Stimulated activated CD8-positive, alpha-beta memory T cell treated with anti-CD3 and anti-CD28 coated beads, Interleukin-15, amount 100 ng/mL, for 1 hour (primary cell): ENCODE measurements around the gene HSPA1A.
"Not testable (repeated sequence)": the region's sequence is repeated elsewhere in the genome, so short reads cannot be mapped to it uniquely, and the experiment has no call there.

ENCODE experiments used
- DNase-seq: peaks from one replicate; pipeline ENCODE4 v3.0.0-alpha.2; 2020; ENCODE audit warnings: low read depth

Gene HSPA1A

DNA sequence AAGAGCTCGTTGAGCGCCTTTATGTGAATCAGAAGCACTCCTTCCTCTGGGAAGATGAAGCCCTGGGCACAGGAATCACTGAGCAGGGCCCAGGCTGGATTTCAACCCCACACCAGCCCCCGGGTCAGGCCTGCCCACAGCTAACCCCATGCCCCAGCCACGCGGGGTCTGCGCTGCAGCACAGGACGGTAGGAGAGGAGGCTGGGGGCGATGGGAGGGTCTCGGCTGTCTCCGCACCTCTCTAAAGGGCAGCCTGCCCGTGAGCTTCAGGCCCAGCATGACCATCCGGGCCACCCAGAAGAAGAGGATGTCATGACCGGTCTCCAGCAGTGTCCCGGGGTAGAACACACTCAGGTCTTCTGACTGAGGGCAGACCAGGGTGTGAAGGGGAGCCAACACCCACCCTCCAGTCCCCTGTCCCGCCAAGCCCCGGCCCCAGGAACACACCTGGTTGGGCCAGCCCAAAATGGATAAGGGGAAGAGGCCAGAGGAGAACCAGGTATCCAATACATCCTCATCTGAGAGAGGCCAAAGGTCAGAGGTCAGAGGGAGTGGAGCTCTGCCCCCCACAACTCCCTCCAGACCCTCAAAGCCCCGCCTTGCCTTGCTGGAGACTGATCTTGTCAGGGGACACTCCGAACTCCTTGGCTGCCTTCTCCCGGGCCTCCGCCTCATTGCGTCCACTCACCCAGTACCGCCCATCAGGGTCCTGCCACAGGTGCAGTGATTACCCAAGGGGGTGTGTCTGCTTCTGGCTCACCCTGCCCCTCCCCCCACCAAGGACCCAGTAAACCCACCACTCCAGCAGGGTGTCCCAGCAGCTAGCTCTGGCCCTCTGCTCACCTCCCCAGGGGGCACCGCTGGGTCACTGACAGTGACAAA lies 33.9 kb upstream of the HSPA1A start:
- no peak for DNase-seq

- no peak for DNase-seq
These were observed 33.1 kb upstream of the HSPA1A start for GRCh38 chr6:31782126-31782855.

DNA sequence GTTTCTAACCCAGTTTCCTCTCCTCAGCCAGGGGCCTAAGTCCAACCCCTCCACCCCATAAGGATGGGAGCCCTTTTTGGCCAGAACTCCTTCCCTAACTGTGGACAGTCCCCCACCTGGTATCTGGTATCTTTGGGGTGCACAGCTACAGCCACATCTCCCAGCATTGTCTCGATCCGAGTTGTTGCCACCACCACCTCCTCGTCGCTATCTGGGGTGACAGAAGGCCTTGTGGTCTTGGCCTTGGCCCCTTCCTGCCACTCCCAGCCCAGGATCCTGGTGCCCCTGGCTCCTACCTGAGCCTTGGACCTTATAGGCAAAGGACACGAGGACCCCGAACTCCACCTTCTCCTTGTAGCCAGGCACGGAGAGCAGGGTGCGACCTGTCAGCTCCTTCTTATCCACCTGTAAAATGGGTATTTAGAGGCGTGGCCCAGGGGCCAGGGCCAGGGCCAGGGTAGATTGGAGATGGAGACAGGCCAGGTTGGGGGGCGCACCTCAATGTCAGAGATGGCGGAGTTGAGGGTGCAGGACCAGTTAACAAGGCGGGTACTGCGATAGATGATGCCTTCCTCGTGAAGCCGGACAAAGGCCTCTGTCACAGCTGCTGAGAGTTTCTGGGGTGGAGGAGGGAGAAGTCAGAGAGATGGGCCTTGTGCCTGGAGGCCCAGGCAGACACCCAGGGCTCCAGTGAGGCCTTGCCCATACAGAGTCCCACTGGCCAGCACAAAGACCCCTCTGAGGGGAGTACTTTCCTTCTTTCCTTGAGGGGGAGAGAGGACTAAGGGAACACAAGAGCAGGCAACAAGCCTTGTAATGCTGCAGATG lies 31.0 kb upstream of the HSPA1A start:
- no peak for DNase-seq

- no peak for DNase-seq
These were observed 29.9 kb upstream of the HSPA1A start for GRCh38 chr6:31785475-31785874.

DNA sequence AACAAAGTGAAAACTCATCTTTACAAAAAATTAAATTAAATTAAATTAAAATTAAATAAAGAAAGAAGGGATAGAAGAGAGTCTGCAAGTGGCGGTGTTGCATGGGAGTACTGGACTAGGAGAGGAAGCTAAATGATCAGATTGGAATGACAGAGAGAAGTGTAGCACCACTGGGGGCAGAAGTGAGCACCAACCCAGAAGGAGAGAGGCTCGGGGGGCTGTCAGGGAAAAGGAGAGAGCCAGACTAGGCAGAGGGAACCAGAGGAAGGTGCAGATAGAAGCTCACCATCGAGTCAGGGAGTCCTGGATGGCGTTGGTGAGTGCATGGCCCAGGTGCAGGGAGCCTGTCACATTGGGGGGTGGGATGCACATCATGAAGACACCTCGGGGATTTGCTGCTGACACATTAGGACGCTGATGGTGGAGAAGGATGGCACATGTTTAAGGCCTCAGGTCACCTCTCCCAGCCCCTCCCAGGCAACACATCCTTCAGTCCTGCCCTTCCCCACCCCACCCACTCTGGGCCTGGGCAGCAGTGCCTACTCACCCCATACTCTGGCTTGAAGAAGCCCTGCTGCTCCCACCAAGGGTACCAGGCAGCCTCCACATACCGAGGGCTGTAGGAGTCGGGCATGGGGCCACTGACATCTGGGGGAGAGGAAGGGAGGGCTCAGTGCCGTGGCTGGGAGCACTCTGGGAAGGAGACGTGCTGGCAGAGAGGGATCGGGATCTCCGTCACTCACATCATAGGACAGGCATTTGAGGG lies 23.8 kb upstream of the HSPA1A start:
- DNase-seq = no peak

DNA sequence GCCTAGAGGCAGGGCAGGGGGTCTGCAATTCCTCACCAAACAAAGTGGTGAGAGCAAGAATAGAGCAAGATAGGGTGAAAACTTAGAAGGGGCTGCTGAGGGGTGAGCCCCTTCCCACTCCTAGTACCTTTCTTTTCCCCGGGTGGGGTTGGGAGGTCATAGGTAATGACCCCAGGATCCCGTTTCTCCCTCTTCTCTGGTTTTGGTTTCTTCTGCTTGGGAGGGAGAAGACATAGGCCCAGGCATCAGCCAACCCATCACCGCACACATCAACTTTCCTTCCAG lies 23.3 kb upstream of the HSPA1A start:
- DNase-seq = no peak

GRCh38 chr6:31792761-31793171 lies 22.6 kb upstream of the HSPA1A start:
- no peak for DNase-seq

DNA sequence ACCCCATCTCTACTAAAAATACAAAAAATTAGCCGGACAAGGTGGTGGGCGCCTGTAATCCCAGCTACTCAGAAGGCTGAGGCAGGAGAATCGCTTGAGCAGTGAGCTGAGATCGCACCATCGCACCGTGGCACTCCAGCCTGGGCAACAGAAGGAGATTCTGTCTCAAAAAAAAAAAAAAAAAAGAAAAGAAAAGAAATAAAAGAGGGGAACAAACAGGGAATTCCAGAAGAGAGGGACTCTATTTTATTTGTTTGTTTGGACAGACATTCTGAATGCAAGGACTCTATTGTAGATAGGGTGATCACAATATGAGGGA lies 21.5 kb upstream of the HSPA1A start:
- DNase-seq = not testable (repeated sequence)

- DNase-seq = no peak
These were observed 21.0 kb upstream of the HSPA1A start for GRCh38 chr6:31794294-31794865.

- no peak for DNase-seq
These were observed 20.3 kb upstream of the HSPA1A start for GRCh38 chr6:31794866-31795615.

GRCh38 chr6:31795616-31796298 lies 19.6 kb upstream of the HSPA1A start, which contains the start of gene VARS1:
Gene VARS1 (minus strand): TSS chr6:31795752. CDS start chr6:31795217, 535 bp downstream.
- DNase-seq = peak; percentile 63

- DNase-seq = no peak
These were observed 18.4 kb upstream of the HSPA1A start for GRCh38 chr6:31796993-31797385.

GRCh38 chr6:31797588-31797987 lies 17.8 kb upstream of the HSPA1A start:
- no peak for DNase-seq

- no peak for DNase-seq
These were observed 15.6 kb upstream of the HSPA1A start for GRCh38 chr6:31799781-31800180.

DNA sequence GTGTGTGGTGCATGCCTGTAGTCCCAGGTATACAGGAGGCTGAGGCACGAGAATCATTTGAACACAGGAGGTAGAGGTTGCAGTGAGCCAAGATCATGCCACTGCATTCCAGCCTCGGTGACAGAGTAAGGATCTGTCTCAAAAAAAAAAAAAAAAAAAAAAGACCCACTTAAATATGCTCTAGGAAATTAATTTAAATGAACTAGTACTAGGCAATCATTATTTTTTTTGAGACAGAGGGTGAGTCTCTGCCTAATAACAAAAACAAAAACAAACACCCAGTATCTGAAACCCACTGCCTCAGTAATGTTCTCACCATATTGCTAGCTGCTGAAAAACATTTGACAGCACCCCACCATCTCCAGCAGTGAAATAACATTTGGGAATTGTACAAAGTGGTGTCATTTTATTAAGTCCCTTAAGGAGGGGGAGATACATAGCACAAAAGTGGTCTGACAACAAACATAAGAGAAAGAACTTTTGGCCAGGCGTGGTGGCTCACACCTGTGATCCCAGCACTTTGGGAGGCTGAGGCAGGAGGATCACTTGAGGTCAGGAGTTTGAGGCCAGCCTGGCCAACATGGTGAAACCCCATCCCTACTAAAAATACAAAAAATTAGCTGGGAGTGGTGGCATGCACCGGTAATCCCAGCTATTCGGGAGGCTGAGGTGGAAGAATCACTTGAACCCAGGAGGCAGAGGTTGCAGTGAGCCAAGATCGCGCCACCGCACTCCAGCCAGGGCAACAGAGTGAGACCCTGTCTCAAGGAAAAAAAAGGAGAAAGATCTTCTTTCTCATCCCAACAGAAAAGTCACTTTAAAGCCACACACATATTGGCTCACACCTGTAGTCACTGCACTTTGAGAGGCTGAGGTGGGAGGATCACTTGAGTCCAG lies 14.1 kb upstream of the HSPA1A start:
- DNase-seq = not testable (repeated sequence)

GRCh38 chr6:31805939-31806469 lies 9.3 kb upstream of the HSPA1A start:
- no peak for DNase-seq

DNA sequence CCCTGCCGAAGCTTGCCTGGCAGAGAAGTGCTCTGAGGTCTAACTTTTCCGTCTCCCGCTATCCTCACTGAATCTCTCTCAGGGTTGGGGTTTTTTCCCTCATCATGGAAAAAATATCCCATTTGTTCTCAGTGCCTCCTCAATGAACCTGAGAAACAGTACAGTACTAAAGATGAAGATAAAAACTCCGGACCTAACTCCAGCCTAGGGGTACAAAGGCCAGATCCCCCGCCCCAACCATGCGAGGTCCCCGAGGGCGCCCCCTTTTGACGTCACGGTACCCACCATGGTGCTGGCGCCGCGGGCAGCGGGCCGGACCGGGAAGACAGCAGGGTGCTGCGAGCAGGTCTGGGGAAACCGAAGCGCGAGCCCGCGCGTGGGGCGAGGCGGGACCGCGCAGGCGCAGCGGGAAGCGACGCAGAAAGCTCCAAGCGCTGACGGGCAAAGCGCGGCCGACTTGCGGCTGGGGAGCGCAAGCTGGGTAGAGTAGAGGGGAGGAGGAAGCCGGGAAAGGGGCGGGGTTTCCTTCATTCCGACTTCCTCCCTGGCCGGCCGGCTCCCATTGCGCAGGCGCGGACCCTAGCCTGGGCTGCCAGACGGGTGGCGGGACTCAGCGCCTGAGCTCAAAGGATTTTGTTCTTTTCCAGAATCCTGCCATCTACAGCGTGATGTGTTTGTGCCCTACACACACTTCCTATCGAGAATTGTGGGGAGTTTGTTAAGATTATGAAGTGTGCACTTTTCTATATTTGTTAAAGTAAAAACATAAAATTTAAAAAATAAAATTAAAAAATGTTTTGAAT lies 8.7 kb upstream of the HSPA1A start, which contains the start of gene LSM2:
Gene LSM2 (minus strand): TSS at position 497 of the 803 bp plus-strand sequence. CDS start 209 bp downstream, at position 288.
- peak; percentile 91 for DNase-seq

DNA sequence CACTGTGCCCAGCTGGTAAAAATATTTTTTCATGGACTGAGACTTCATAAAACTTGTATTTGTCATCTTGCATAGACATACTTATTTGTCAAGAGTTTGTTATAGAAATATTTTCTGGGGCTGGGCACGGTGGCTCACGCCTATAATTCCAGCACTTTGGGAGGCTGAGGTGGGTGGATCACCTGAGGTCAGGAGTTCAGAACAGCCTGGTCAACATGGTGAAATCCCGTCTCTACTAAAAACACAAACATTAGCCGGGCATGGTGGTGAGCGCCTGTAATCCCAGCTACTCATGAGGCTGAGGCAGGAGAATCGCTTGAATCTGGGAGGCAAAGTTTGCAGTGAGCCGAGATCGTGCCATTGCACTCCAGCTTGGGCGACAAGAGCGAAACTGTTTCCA lies 6.7 kb upstream of the HSPA1A start:
- not testable (repeated sequence) for DNase-seq
